ENCODE data around the gene ZFHX3. TPM values are rescaled to one million over a fixed set of nuclear protein-coding genes. Genes with fewer than 3 reads are reported as not detected.

Gene ZFHX3
- total and polyA plus RNA-seq, 9 of the 15 experiments (the other 6 are each of a cell fraction or from before 2014, with no cell fraction given) = 0.01 to 0.23 (median 0.06) TPM; not detected in 4

DNA sequence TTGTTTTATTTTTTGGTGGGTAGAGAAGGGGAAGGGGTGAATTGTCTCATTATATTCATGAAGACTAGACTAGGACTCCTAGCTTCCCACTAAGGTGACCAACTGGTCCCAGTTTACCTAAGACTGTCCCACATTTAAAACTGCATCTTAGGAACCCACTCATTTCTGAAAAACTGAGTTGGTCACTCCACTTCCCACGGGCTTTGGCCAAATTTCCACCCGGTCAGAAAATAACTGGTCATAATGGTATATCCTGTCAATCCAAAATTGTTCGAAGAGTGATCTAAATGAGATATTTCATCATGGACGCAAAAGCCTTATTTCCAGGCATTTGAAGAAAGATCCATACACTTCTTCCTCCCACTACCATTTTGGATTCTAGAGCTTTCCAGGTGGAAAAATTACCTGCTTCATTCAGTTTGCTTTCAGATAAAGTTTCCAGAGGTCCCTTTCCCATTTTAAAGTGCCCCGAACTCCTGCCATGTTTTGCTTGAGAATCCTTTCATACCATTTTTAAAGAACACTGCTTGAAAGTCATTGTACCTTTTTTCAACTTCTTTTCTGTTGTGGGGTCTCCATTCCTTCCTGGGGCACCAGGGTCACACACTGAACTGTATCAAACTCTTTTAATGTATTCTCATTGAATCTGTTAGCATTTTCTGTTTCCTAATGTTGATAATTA is 21.8 kb upstream of the ZFHX3 start:
- ChIA-PET POLR2A (no interaction called here), CTCF (ENCODE audit: low intra/inter-chr PET ratio) (no interaction called here)
- H3K27me3 ChIP-seq (ENCODE audit: control insufficient read depth in 2 of 2, insufficient read depth in 2 of 2, low read length in 2 of 2) = peaks cover 1 to 27% of the 10 kb centered on the region in 2 experiments; a peak in 4 of 5 replicates
- no peak for TF ChIP-seq PHF8 (IDR thresholded peaks at IDR 0.05; ENCODE audit: borderline replicate concordance, low read length)
- no peak for TF ChIP-seq SMAD2 (IDR thresholded peaks at IDR 0.05; ENCODE audit: low read depth, low read length)
- no peak for TF ChIP-seq NFATC3 (IDR thresholded peaks at IDR 0.05)
- H2AFZ ChIP-seq (ENCODE audit: low read depth, low read length) = no peak overlapping the region
- no peak overlapping the region for H3K9ac ChIP-seq (ENCODE audit: insufficient read depth in 1 of 2, low read depth in 2 of 2, low read length in 2 of 2)
- FAIRE-seq (no peak), ATAC-seq (no peak), DNase-seq (ENCODE audit: extremely low read depth in 1 of 4, low spot score in 3 of 4) (no peak)
- no peaks in the 10 kb centered on the region; a peak in 3 of 5 replicates for H3K4me1 ChIP-seq (replicated peaks in 1 of 2; ENCODE audit: control insufficient read depth in 2 of 2, insufficient read depth in 2 of 2, low read length in 2 of 2)
- H3K27ac ChIP-seq (ENCODE audit: extremely low read depth, low read depth, low read length) = no peak overlapping the region
- in situ Hi-C loops (cut with MboI) (no loop called here), intact Hi-C loops (cut with micrococcal nuclease) (no loop called here)
- BruUV-seq (replicated peaks) = no TSS peak
- H3K79me2 ChIP-seq (ENCODE audit: control insufficient read depth, insufficient read depth, low read length) = no peaks in the 10 kb centered on the region
- H3K4me3 ChIP-seq = no peak overlapping the region
- H3K9me3 ChIP-seq (replicated peaks; ENCODE audit: control insufficient read depth, insufficient read depth, low read depth, low read length) = no peaks in the 10 kb centered on the region
- 19% methylated on average over 5 of the region's 5 CpGs for WGBS (ENCODE audit: insufficient coverage, low coverage, missing lambda C conversion rate)
- H3K36me3 ChIP-seq (ENCODE audit: control insufficient read depth, insufficient read depth, low read length) = no peaks in the 10 kb centered on the region
- no peak overlapping the region for H3K4me2 ChIP-seq (ENCODE audit: insufficient read depth, low read length)
- no peaks in the 10 kb centered on the region for H4K20me1 ChIP-seq (replicated peaks; ENCODE audit: control insufficient read depth, insufficient read depth, low read length)
- H3K9me1 ChIP-seq (ENCODE audit: control insufficient read depth, insufficient read depth, low read length) = no peaks in the 10 kb centered on the region

DNA sequence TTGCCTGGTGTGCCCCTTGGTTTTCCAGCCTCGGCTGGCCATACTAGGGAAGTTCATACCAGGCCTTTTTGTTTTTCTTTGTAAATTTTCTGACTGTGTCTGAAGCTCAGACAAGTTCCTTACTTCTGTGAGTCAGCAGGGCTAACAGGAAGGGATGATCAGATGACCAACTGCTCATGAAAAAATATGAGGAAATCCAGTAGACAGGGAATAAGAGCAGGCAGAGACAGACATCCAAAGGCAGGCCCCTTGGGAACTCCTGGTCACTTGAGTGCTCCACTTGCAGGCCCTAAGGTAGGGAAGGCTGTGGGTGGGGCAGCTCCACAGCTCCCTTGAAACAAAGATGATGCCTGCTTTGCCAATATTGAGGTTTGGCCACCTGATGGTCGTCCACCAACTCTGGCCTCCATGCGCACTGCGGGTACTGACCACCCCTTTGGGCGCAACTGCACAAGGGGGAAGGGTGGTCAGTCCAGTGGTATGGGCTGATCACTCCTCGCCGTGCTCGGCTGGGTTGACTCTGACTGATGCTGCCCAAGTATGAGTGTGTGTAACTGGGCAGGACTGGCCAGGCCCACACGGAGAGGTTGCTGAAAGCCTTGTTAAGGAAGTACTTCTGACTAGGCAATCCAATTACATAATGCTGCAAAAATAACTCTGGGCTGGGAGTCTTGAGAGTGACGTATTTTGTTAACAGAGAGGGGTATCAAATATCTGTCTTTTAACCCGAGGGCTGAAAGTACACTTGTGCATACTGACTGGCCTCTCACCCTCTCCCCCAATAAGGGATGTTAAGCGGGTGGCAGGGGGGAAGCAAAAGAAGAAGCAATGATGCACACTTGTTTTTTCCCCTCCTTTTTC is 20.8 kb upstream of the ZFHX3 start:
- WGBS (ENCODE audit: insufficient coverage, low coverage, missing lambda C conversion rate) = 13% methylated on average over 12 of the region's 12 CpGs
- intact Hi-C loops (cut with micrococcal nuclease) = no loop called here
- peaks cover 8 to 35% of the 10 kb centered on the region in 2 experiments for H3K27me3 ChIP-seq (ENCODE audit: control insufficient read depth in 2 of 2, insufficient read depth in 2 of 2, low read length in 2 of 2)
- no peak overlapping the region for H2AFZ ChIP-seq (ENCODE audit: low read depth, low read length)
- no peak overlapping the region for H3K4me3 ChIP-seq
- no peak for ATAC-seq
- no TSS peak for BruUV-seq (replicated peaks)
- FAIRE-seq = no peak
- H3K4me2 ChIP-seq (ENCODE audit: insufficient read depth, low read length) = no peak overlapping the region
- H3K36me3 ChIP-seq (ENCODE audit: control insufficient read depth, insufficient read depth, low read length) = no peaks in the 10 kb centered on the region
- H3K4me1 ChIP-seq (replicated peaks in 1 of 2; ENCODE audit: control insufficient read depth in 2 of 2, insufficient read depth in 2 of 2, low read length in 2 of 2) = no peaks in the 10 kb centered on the region; a peak in 3 of 5 replicates
- DNase-seq (ENCODE audit: extremely low read depth in 1 of 4, low spot score in 3 of 4) = no peak
- no peaks in the 10 kb centered on the region for H3K9me3 ChIP-seq (replicated peaks; ENCODE audit: control insufficient read depth, insufficient read depth, low read depth, low read length)
- H3K9me1 ChIP-seq (ENCODE audit: control insufficient read depth, insufficient read depth, low read length) = no peaks in the 10 kb centered on the region
- H3K27ac ChIP-seq (ENCODE audit: extremely low read depth, low read depth, low read length) = no peak overlapping the region
- ChIA-PET CTCF (ENCODE audit: low intra/inter-chr PET ratio) (no interaction called here), POLR2A (interaction anchor here (0.6 kb wide), 1 partner anchor 64 kb away, joined by 4 read pairs; no protein-coding TSS in a partner anchor)
- no peaks in the 10 kb centered on the region for H4K20me1 ChIP-seq (replicated peaks; ENCODE audit: control insufficient read depth, insufficient read depth, low read length)
- H3K79me2 ChIP-seq (ENCODE audit: control insufficient read depth, insufficient read depth, low read length) = no peaks in the 10 kb centered on the region
- no peak overlapping the region for H3K9ac ChIP-seq (ENCODE audit: insufficient read depth in 1 of 2, low read depth in 2 of 2, low read length in 2 of 2)
- in situ Hi-C loops (cut with MboI) = no loop called here
- no peak for TF ChIP-seq RUNX1 (IDR thresholded peaks at IDR 0.05; ENCODE audit: low read depth)
- TF ChIP-seq, protein P1, sequence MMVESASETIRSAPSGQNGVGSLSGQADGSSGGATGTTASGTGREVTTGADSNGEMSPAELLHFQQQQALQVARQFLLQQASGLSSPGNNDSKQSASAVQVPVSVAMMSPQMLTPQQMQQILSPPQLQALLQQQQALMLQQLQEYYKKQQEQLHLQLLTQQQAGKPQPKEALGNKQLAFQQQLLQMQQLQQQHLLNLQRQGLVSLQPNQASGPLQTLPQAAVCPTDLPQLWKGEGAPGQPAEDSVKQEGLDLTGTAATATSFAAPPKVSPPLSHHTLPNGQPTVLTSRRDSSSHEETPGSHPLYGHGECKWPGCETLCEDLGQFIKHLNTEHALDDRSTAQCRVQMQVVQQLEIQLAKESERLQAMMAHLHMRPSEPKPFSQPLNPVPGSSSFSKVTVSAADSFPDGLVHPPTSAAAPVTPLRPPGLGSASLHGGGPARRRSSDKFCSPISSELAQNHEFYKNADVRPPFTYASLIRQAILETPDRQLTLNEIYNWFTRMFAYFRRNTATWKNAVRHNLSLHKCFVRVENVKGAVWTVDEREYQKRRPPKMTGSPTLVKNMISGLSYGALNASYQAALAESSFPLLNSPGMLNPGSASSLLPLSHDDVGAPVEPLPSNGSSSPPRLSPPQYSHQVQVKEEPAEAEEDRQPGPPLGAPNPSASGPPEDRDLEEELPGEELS (CRISPR knock-in tag; IDR thresholded peaks at IDR 0.05; ENCODE audit: borderline replicate concordance) = no peak
- no peak for TF ChIP-seq NEUROD1 (IDR thresholded peaks at IDR 0.05; ENCODE audit: borderline replicate concordance, low read depth, low read length, partially characterized antibody)
- TF ChIP-seq ZNF354B (CRISPR knock-in tag; IDR thresholded peaks at IDR 0.05) = no peak
- no peak for TF ChIP-seq HLTF (IDR thresholded peaks at IDR 0.05)
- TF ChIP-seq CSDE1 (IDR thresholded peaks at IDR 0.05) = no peak
- no peak for TF ChIP-seq CCAR2 (IDR thresholded peaks at IDR 0.05; ENCODE audit: low read depth, low read length)
- TF ChIP-seq ZNF239 (CRISPR knock-in tag; IDR thresholded peaks at IDR 0.05) = no peak
- no peak for TF ChIP-seq ZBTB17 (CRISPR knock-in tag; IDR thresholded peaks at IDR 0.05)
- no peak for TF ChIP-seq NBN (IDR thresholded peaks at IDR 0.05; ENCODE audit: low read depth)
- TF ChIP-seq ZKSCAN3 (CRISPR knock-in tag; IDR thresholded peaks at IDR 0.05) = no peak
- no peak for TF ChIP-seq PHF20 (IDR thresholded peaks at IDR 0.05; ENCODE audit: partially characterized antibody)

Measured in K562 (cell line).